Right lobe of liver (tissue), 6 donors: ENCODE results near the gene CDC16. TPM values are rescaled to one million over a fixed set of nuclear protein-coding genes. Genes with fewer than 3 reads are reported as not detected.
A peak's percentile ranks its signal among the peaks of the same experiment; 100 is the strongest.

Experiments used
- ATAC-seq, 4 donors: fragments of 200-7000 bp; cut with Tn5 transposase; one replicate each; pipeline ENCODE4 v1.9.1; 2020; ENCODE audit warnings: mild to moderate bottlenecking in 4 of 4, moderate library complexity in 4 of 4
- DNase-seq, 3 donors: peaks; one replicate each; pipeline ENCODE4 v3.0.0-alpha.2; 2020
- H3K27ac ChIP-seq, 3 donors: fragments of 200-600 bp; one replicate each; pipeline ENCODE4 v1.8.0; 2022
- H3K27me3 ChIP-seq, 2 donors: fragments of 200-600 bp; one replicate each; pipeline ENCODE4 v1.8.0; 2022
- H3K36me3 ChIP-seq, 4 donors: fragments of 200-600 bp; sonication (generic) in 1 of 4; one replicate each; pipeline versions ENCODE4 v1.5.1 to v1.8.0; 2017 to 2022; ENCODE audit warnings: control low read depth in 1 of 4
- H3K4me1 ChIP-seq, 4 donors: fragments of 200-600 bp; sonication (generic) in 1 of 4; one replicate each; pipeline versions ENCODE4 v1.5.1 to v1.8.0; 2017 to 2022; ENCODE audit warnings: control low read depth in 1 of 4
- H3K4me3 ChIP-seq, 3 donors: fragments of 200-600 bp; one replicate each; pipeline ENCODE4 v1.8.0; 2022
- H3K9me3 ChIP-seq, 4 donors: fragments of 200-600 bp; sonication (generic) in 1 of 4; one replicate each; pipeline versions ENCODE4 v1.5.1 to v1.8.0; 2017 to 2022; ENCODE audit warnings: control low read depth in 1 of 4
- POLR2A ChIP-seq: fragments of 450-650 bp; IDR thresholded peaks from one replicate; pipeline ENCODE4 v1.6.1; 2017; ENCODE audit warnings: antibody characterized with exemption, mild to moderate bottlenecking
- WGBS: methylation state at CpG from one replicate; pipeline ENCODE4 v1.1.6; 2018; ENCODE audit warnings: low coverage, low lambda C conversion rate; ENCODE audit not compliant: insufficient coverage; ENCODE audit errors: missing lambda C conversion rate; 5-methylcytosine and 5-hydroxymethylcytosine counted together
- intact Hi-C, 2 donors: fragments of 100-400 bp; cut with DNase I; formaldehyde crosslinking; loops; one replicate each; pipeline versions ENCODE4 v1.11.2 to v1.14.1; 2022
- total RNA-seq, 6 experiments: library from RNA; depleted of rRNA in 2 of 6; stranded (reverse); fragments of >200 nt in 2 of 6; fragmentation: NEBNext Ultra II Directional in 3 of 6; extraction: Animal tissue kit (Norgen Biotek cat#: 25700) in 3 of 6; gene quantifications; one replicate each; pipeline versions ENCODE4 v1.1.0 to v1.2.4, GENCODE V29; 2016 to 2023
- TF ChIP-seq, protein P1 (sequence below), 4 donors: fragments of 200-600 bp in 3 of 4; fragments of 450-650 bp in 1 of 4; IDR thresholded peaks; one replicate each; pipeline versions ENCODE4 v1.5.1 to v1.8.0; 2016 to 2022; ENCODE audit warnings: antibody characterized with exemption in 4 of 4, mild to moderate bottlenecking in 2 of 4
- donor health status: DM: no; HTN: yes; CAD: no.
- donor health status: DM: no; HTN: no; CAD: no.
- donor health status: DM: no; HTN: no; CAD: no.
- donor health status: DM: no; HTN: yes; CAD: no.
- donor health status: DM: no; HTN: yes; CAD: no.

CDC16 gene
- total RNA-seq, 6 experiments from 2014 or later, result 28.4 to 47.6 (median 35.8) TPM

DNA sequence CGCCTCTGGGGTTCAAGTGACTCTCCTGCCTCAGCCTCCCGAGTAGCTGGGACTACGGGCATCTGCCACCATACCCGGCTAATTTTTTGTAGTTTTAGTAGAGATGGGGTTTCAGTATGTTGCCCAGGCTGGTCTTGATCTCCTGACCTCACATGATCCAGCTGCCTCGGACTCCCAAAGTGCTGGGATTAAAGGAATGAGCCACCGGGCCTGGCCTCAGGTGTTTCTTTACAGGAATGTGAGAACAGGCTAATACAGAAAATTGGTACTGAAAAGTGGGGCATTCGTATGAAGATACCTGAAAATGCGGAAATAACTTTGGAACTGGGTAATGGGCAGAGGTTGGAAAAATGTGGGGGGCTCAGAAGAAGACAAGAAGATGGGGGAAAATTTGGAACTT is 2.8 kb upstream of the CDC16 start:
- TF ChIP-seq, protein P1, sequence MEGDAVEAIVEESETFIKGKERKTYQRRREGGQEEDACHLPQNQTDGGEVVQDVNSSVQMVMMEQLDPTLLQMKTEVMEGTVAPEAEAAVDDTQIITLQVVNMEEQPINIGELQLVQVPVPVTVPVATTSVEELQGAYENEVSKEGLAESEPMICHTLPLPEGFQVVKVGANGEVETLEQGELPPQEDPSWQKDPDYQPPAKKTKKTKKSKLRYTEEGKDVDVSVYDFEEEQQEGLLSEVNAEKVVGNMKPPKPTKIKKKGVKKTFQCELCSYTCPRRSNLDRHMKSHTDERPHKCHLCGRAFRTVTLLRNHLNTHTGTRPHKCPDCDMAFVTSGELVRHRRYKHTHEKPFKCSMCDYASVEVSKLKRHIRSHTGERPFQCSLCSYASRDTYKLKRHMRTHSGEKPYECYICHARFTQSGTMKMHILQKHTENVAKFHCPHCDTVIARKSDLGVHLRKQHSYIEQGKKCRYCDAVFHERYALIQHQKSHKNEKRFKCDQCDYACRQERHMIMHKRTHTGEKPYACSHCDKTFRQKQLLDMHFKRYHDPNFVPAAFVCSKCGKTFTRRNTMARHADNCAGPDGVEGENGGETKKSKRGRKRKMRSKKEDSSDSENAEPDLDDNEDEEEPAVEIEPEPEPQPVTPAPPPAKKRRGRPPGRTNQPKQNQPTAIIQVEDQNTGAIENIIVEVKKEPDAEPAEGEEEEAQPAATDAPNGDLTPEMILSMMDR (IDR thresholded peaks at IDR 0.05), result no peak
- TF ChIP-seq POLR2A, result no peak
- DNase-seq (no peak), ATAC-seq (no peak)
- Histone ChIP-seq H3K4me1 (peaks cover 0 to 39% (median 11%) of the 10 kb centered on the region in 4 donors), H3K9me3 (no peaks in the 10 kb centered on the region), H3K4me3 (no peak overlapping the region), H3K36me3 (peaks cover 0 to 5% (median under 1%) of the 10 kb centered on the region in 4 donors), H3K27ac (no peak overlapping the region), H3K27me3 (no peaks in the 10 kb centered on the region)
- intact Hi-C loops, result no loop called here
- 47% methylated on average over 7 of the region's 8 CpGs for WGBS

DNA sequence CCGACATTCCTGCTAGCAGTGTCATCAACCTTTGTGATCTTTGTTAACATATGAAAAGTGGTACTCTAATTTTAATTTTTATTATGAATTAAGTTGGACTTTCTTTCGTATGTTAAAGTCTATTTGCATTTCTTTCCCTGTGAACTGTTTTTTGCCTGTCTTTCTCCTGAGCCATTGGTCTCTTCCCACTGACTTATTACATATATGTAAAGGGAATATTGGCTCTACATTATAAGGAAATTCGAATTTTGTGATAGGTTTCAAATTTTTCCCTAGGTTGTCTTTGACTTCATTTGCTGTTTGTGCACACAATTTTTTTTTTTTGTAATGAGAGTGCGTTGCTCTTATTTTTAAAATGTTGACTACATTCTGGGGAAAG is 442 bp upstream of the CDC16 start:
- H3K27me3 ChIP-seq, result no peaks in the 10 kb centered on the region
- TF ChIP-seq, protein P1 (IDR thresholded peaks at IDR 0.05), result no peak
- no peak for TF ChIP-seq POLR2A
- peaks cover 0 to 26% (median 15%) of the 10 kb centered on the region in 4 donors for H3K36me3 ChIP-seq
- DNase-seq, result no peak
- no peak for ATAC-seq
- H3K9me3 ChIP-seq, result no peaks in the 10 kb centered on the region
- H3K4me1 ChIP-seq, result peaks cover 0 to 20% (median under 1%) of the 10 kb centered on the region in 4 donors
- H3K4me3 ChIP-seq, result peak overlapping the region; percentile 96 to 97 (median 96)
- peak overlapping the region in 2 of 3 donors; percentile 62 to 67 for H3K27ac ChIP-seq
- intact Hi-C loops, result no loop called here
- WGBS, result 61% methylated on average over 4 of the region's 4 CpGs

DNA sequence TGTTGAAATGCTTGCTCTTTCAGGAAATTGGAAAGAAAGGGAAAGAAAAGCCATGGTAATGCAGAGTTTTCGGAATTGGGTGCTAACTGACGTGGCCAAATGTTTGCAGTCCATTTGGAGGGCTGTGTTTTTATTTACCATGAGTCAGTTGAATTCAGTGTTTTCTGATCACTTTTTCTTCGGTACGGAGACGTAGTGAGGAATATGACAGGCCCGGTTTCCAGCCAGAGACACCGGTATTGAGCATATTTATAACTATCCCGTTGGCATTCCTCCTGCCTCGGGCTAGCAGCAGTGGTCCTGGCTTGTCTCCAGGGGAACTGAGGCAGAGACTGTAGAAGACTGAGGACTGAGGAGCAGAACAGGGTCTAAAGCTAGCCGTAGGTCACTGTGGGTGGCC is 1.0 kb downstream of the CDC16 start:
- WGBS, result 4% methylated on average over 10 of the region's 10 CpGs
- TF ChIP-seq, protein P1 (IDR thresholded peaks at IDR 0.05), result no peak
- no peak for TF ChIP-seq POLR2A
- intact Hi-C loops, result no loop called here
- no peaks in the 10 kb centered on the region for H3K9me3 ChIP-seq
- peaks cover 0 to 41% (median 24%) of the 10 kb centered on the region in 4 donors for H3K36me3 ChIP-seq
- ATAC-seq (peak in 1 of 4 donors; percentile 50), DNase-seq (no peak)
- H3K4me1 ChIP-seq, result peaks cover 0 to 11% (median 0%) of the 10 kb centered on the region in 4 donors
- H3K4me3 ChIP-seq, result peak overlapping the region; percentile 96 to 97 (median 96)
- H3K27ac ChIP-seq, result peak overlapping the region in 2 of 3 donors; percentile 67 to 85
- no peaks in the 10 kb centered on the region for H3K27me3 ChIP-seq

DNA sequence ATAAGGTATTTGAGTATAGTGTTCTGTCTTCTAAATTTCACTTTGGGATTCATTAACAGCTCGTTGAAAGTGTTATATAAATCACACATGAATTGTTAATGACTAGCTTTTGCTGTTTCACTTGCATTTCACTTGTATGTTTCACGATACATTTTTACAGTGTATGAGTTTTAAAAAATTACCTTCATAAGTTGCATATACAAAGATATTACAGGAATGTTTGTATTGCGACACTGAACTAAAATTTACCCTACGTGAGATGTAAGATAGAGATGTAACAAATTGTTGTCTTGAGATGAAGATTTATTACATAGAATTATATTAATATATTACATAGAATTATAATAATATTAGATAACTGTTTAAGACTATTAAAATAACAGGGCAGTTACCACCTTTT is 1.5 kb downstream of the CDC16 start:
- Histone ChIP-seq H3K36me3 (peaks cover 0 to 46% (median 27%) of the 10 kb centered on the region in 4 donors), H3K4me1 (peaks cover 0 to 11% (median 0%) of the 10 kb centered on the region in 4 donors), H3K27ac (peak overlapping the region in 2 of 3 donors; percentile 67 to 85), H3K9me3 (no peaks in the 10 kb centered on the region), H3K4me3 (peak overlapping the region; percentile 96 to 97 (median 96)), H3K27me3 (no peaks in the 10 kb centered on the region)
- no peak for DNase-seq
- no peak for TF ChIP-seq POLR2A
- TF ChIP-seq, protein P1 (IDR thresholded peaks at IDR 0.05), result no peak
- intact Hi-C loops, result no loop called here
- no peak for ATAC-seq
- 64% methylated on average over 4 of the region's 4 CpGs for WGBS
